Measurements from ENCODE around the gene FSTL5. TPM values are rescaled to one million over a fixed set of nuclear protein-coding genes. Genes with fewer than 3 reads are reported as not detected.

Gene FSTL5
- total and polyA plus RNA-seq, 2 of the 8 experiments (the other 6 are each of a cell fraction or from before 2014, with no cell fraction given), result 0.09 to 0.32 TPM

DNA sequence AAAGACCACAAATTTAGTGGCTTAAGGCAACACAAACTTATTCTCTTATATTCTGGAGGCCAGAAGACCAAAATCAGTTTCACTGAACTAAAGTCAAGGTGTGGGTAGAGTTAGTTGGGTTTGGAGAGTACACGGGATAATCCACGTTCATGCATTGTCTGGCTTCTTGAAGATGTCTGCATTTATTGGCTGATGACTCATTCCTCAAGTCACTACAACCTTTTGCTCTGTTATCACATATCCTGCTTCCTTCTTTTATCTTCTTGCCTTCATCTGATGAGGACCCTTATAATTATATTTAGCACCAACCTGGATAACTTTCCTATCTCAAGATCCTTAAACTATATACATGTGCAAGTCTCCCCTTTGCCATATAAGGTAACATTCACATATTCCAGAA, 590.0 kb downstream of the FSTL5 start:
- H3K36me3 ChIP-seq (ENCODE audit: control insufficient read depth in 2 of 4, insufficient read depth in 4 of 4, low read length in 3 of 4), result no peaks in the 10 kb centered on the region
- WGBS, 2 experiments (ENCODE audit: extremely low coverage in 1 of 2, insufficient coverage in 1 of 2, insufficient read length in 1 of 2, insufficient replicate concordance in 2 of 2, low coverage in 1 of 2, low lambda C conversion rate in 2 of 2, missing lambda C conversion rate in 1 of 2), result 96% methylated on average over 2 of the region's 2 CpGs; no CpG with 5 or more reads in 1 of the 2 experiments
- H3K18ac ChIP-seq (ENCODE audit: extremely low read depth, low read length), result no peak overlapping the region
- H3K56ac ChIP-seq (replicated peaks; ENCODE audit: insufficient read length, low read depth, low read length), result no peak overlapping the region
- H4K8ac ChIP-seq (ENCODE audit: extremely low read depth, insufficient read depth, low read length), result no peak overlapping the region
- no peaks in the 10 kb centered on the region for H3K79me2 ChIP-seq (ENCODE audit: control insufficient read depth in 1 of 2, insufficient read depth in 2 of 2, low read length in 2 of 2)
- H3K4me1 ChIP-seq (replicated peaks in 1 of 4; ENCODE audit: control insufficient read depth in 3 of 4, insufficient read depth in 4 of 4, low read length in 3 of 4), result no peaks in the 10 kb centered on the region
- no peaks in the 10 kb centered on the region for H3K79me1 ChIP-seq (ENCODE audit: low read depth, low read length)
- H4K91ac ChIP-seq (replicated peaks; ENCODE audit: insufficient read length, low read length), result no peak overlapping the region
- H3K23me2 ChIP-seq (ENCODE audit: low read depth, low read length), result no peaks in the 10 kb centered on the region
- no peak overlapping the region for H3K9ac ChIP-seq (replicated peaks in 1 of 4; ENCODE audit: extremely low read depth in 1 of 4, low read depth in 3 of 4, low read length in 3 of 4)
- H2BK12ac ChIP-seq (ENCODE audit: low read depth, low read length), result no peak overlapping the region
- H3K14ac ChIP-seq (ENCODE audit: insufficient read length), result no peak overlapping the region
- no peak overlapping the region for H2AFZ ChIP-seq (ENCODE audit: low read length)
- H3K27ac ChIP-seq (ENCODE audit: low read depth, low read length), result no peak overlapping the region
- no peak overlapping the region for H2AK5ac ChIP-seq (ENCODE audit: low read depth, low read length)
- CTCF ChIA-PET (ENCODE audit: partially characterized antibody), result interaction anchor here (1.2 kb wide), 1 partner anchor 13 kb away, joined by 3 read pairs; no protein-coding TSS in a partner anchor
- H4K20me1 ChIP-seq (replicated peaks in 1 of 2; ENCODE audit: control insufficient read depth in 1 of 2, insufficient read depth in 2 of 2, low read length in 2 of 2), result no peaks in the 10 kb centered on the region
- no peak overlapping the region for H2BK15ac ChIP-seq (ENCODE audit: low read length)
- H3K27me3 ChIP-seq (replicated peaks in 1 of 4; ENCODE audit: control insufficient read depth in 3 of 4, extremely low read depth in 1 of 4, insufficient read depth in 3 of 4, low read length in 3 of 4), result no peaks in the 10 kb centered on the region
- no peak overlapping the region for H3K4me3 ChIP-seq (ENCODE audit: extremely low read depth in 1 of 4, insufficient read depth in 2 of 4, low read depth in 3 of 4, low read length in 4 of 4)
- H2BK5ac ChIP-seq (ENCODE audit: low read depth, low read length), result no peak overlapping the region
- no peaks in the 10 kb centered on the region for H3K9me3 ChIP-seq (ENCODE audit: insufficient read depth in 2 of 2, low read depth in 1 of 2, low read length in 1 of 2)
- H4K5ac ChIP-seq (ENCODE audit: insufficient read length, low read depth, low read length), result no peak overlapping the region
- H2BK120ac ChIP-seq (replicated peaks; ENCODE audit: low read depth, low read length), result no peak overlapping the region
- no peak for DNase-seq (ENCODE audit: low read depth in 1 of 2, low spot score in 2 of 2)
- FAIRE-seq, result no peak
- POLR2A ChIA-PET (ENCODE audit: partially characterized antibody), result no interaction called here
- no peak overlapping the region for H2BK20ac ChIP-seq (ENCODE audit: low read length)
- no peak overlapping the region for H3K4ac ChIP-seq (replicated peaks; ENCODE audit: insufficient read length, low read depth, low read length)
- H3K4me2 ChIP-seq (ENCODE audit: insufficient read depth in 1 of 2, low read depth in 2 of 2, low read length in 2 of 2), result no peak overlapping the region
- H3K23ac ChIP-seq (ENCODE audit: insufficient read length), result no peak overlapping the region

Data from H1 (cell line).